Limb (tissue), 2 donors: Measurements from ENCODE around the gene VEPH1.
A peak's percentile ranks its signal among the peaks of the same experiment; 100 is the strongest.
"Not testable (repeated sequence)": the region's sequence is repeated elsewhere in the genome, so short reads cannot be mapped to it uniquely, and the experiment has no call there.

Experiments
- DNase-seq, 2 donors: peaks; one replicate each; pipeline ENCODE4 v3.0.0-alpha.2; 2016; ENCODE audit errors: extremely low spot score in 2 of 2

The VEPH1 gene

GRCh38 chr3:157350651-157351050, 152.6 kb downstream of the VEPH1 start:
- not testable (repeated sequence) for DNase-seq

GRCh38 chr3:157348304-157349075, 154.7 kb downstream of the VEPH1 start:
- DNase-seq, result not testable (repeated sequence)

GRCh38 chr3:157347577-157348303, 155.5 kb downstream of the VEPH1 start:
- no peak for DNase-seq

GRCh38 chr3:157336252-157337009, 166.8 kb downstream of the VEPH1 start:
- DNase-seq, result no peak

GRCh38 chr3:157335233-157336076, 167.8 kb downstream of the VEPH1 start:
- DNase-seq, result no peak

- no peak for DNase-seq
Observed at GRCh38 chr3:157333551-157333991, 169.6 kb downstream of the VEPH1 start.

- no peak for DNase-seq
Observed at GRCh38 chr3:157330206-157330605, 173.0 kb downstream of the VEPH1 start.

- no peak for DNase-seq
Observed at GRCh38 chr3:157329551-157329950, 173.7 kb downstream of the VEPH1 start.

GRCh38 chr3:157327837-157328236, 175.4 kb downstream of the VEPH1 start:
- DNase-seq, result no peak

GRCh38 chr3:157327018-157327417, 176.2 kb downstream of the VEPH1 start:
- DNase-seq, result no peak

- not testable (repeated sequence) for DNase-seq
Observed at GRCh38 chr3:157324869-157325268, 178.3 kb downstream of the VEPH1 start.

GRCh38 chr3:157323360-157323759, 179.9 kb downstream of the VEPH1 start:
- DNase-seq, result no peak

GRCh38 chr3:157319672-157320071, 183.5 kb downstream of the VEPH1 start:
- no peak for DNase-seq

GRCh38 chr3:157318639-157319288, 184.5 kb downstream of the VEPH1 start:
- no peak for DNase-seq

GRCh38 chr3:157317895-157318294, 185.3 kb downstream of the VEPH1 start:
- DNase-seq, result no peak

- DNase-seq, result no peak
Observed at GRCh38 chr3:157313186-157313585, 190.0 kb downstream of the VEPH1 start.

- no peak for DNase-seq
Observed at GRCh38 chr3:157312376-157312745, 190.9 kb downstream of the VEPH1 start.

GRCh38 chr3:157311633-157312375, 191.4 kb downstream of the VEPH1 start:
- DNase-seq, result peak in 1 of 2 donors; percentile 75

GRCh38 chr3:157310329-157311052, 192.7 kb downstream of the VEPH1 start:
- DNase-seq, result no peak
